Measurements from ENCODE around the gene MISP3.

Gene MISP3

GRCh38 chr19:14053032-14053431, 19.6 kb upstream of the MISP3 start:
- H3K4me3 ChIP-seq (ENCODE audit: low read depth, low read length): no peak overlapping the region
- TF ChIP-seq POLR2A (IDR thresholded peaks at IDR 0.05; ENCODE audit: extremely low read depth, insufficient read length) (no peak), CTCF (IDR thresholded peaks at IDR 0.05; ENCODE audit: low read depth, low read length) (no peak), MYC (IDR thresholded peaks at IDR 0.05; ENCODE audit: low read depth, low read length) (no peak), MAX (IDR thresholded peaks at IDR 0.05; ENCODE audit: low read depth, low read length) (no peak)
- no peak for DNase-seq (ENCODE audit: low read depth)

- DNase-seq (ENCODE audit: low read depth): no peak
- TF ChIP-seq MAX (IDR thresholded peaks at IDR 0.05; ENCODE audit: low read depth, low read length) (no peak), POLR2A (IDR thresholded peaks at IDR 0.05; ENCODE audit: extremely low read depth, insufficient read length) (no peak), CTCF (IDR thresholded peaks at IDR 0.05; ENCODE audit: low read depth, low read length) (no peak), MYC (IDR thresholded peaks at IDR 0.05; ENCODE audit: low read depth, low read length) (no peak)
- no peak overlapping the region for H3K4me3 ChIP-seq (ENCODE audit: low read depth, low read length)
These were observed 19.1 kb upstream of the MISP3 start for GRCh38 chr19:14053500-14053899.

GRCh38 chr19:14054099-14054498, 18.5 kb upstream of the MISP3 start:
- DNase-seq (ENCODE audit: low read depth): no peak
- TF ChIP-seq CTCF (IDR thresholded peaks at IDR 0.05; ENCODE audit: low read depth, low read length): no peak
- H3K4me3 ChIP-seq (ENCODE audit: low read depth, low read length): no peak overlapping the region

GRCh38 chr19:14054721-14055120, 17.9 kb upstream of the MISP3 start:
- no peak for DNase-seq (ENCODE audit: low read depth)
- H3K4me3 ChIP-seq (ENCODE audit: low read depth, low read length): no peak overlapping the region
- TF ChIP-seq CTCF (IDR thresholded peaks at IDR 0.05; ENCODE audit: low read depth, low read length) (no peak), MAX (IDR thresholded peaks at IDR 0.05; ENCODE audit: low read depth, low read length) (no peak), MYC (IDR thresholded peaks at IDR 0.05; ENCODE audit: low read depth, low read length) (no peak), POLR2A (IDR thresholded peaks at IDR 0.05; ENCODE audit: extremely low read depth, insufficient read length) (no peak)

- H3K4me3 ChIP-seq (ENCODE audit: low read depth, low read length): no peak overlapping the region
- DNase-seq (ENCODE audit: low read depth): no peak
- TF ChIP-seq POLR2A (IDR thresholded peaks at IDR 0.05; ENCODE audit: extremely low read depth, insufficient read length) (no peak), MAX (IDR thresholded peaks at IDR 0.05; ENCODE audit: low read depth, low read length) (no peak), CTCF (IDR thresholded peaks at IDR 0.05; ENCODE audit: low read depth, low read length) (no peak), MYC (IDR thresholded peaks at IDR 0.05; ENCODE audit: low read depth, low read length) (no peak)
These were observed 17.2 kb upstream of the MISP3 start for GRCh38 chr19:14055396-14055795.

- TF ChIP-seq MAX (IDR thresholded peaks at IDR 0.05; ENCODE audit: low read depth, low read length): no peak
- TF ChIP-seq CTCF (IDR thresholded peaks at IDR 0.05; ENCODE audit: low read depth, low read length): no peak
- no peak for TF ChIP-seq POLR2A (IDR thresholded peaks at IDR 0.05; ENCODE audit: extremely low read depth, insufficient read length)
- TF ChIP-seq MYC (IDR thresholded peaks at IDR 0.05; ENCODE audit: low read depth, low read length): no peak
- H3K4me3 ChIP-seq (ENCODE audit: low read depth, low read length): no peak overlapping the region
- DNase-seq (ENCODE audit: low read depth): no peak
These were observed 16.4 kb upstream of the MISP3 start for GRCh38 chr19:14056069-14056666.
